Renal cortex interstitium (tissue), 11 donors: ENCODE data around the gene EEFSEC. TPM values are rescaled to one million over a fixed set of nuclear protein-coding genes. Genes with fewer than 3 reads are reported as not detected.

Source experiments
- DNase-seq, 11 donors: peaks; one replicate each; pipeline ENCODE4 v3.0.0-alpha.2; 2013; ENCODE audit warnings: low read depth in 9 of 11, low spot score in 4 of 11; ENCODE audit errors: extremely low read depth in 1 of 11
- polyA plus RNA-seq, 3 donors: library from polyadenylated mRNA; unstranded; fragments of 120-200 nt; gene quantifications; one replicate each; pipeline ENCODE4 v1.2.1, GENCODE V29; 2013; ENCODE audit not compliant: insufficient read length in 3 of 3

Gene EEFSEC
- polyA plus RNA-seq, 3 donors = 19.5 to 26.9 (median 25.5) TPM

- no peak for DNase-seq
Observed at GRCh38 chr3:128452678-128453275, 299.5 kb downstream of the EEFSEC start.

GRCh38 chr3:128453501-128454309 is 300.4 kb downstream of the EEFSEC start:
- DNase-seq = no peak

GRCh38 chr3:128454310-128454618 is 301.0 kb downstream of the EEFSEC start:
- DNase-seq = no peak

- DNase-seq = no peak
Observed at GRCh38 chr3:128455116-128455515, 301.8 kb downstream of the EEFSEC start.

GRCh38 chr3:128455786-128456748 is 302.8 kb downstream of the EEFSEC start:
- DNase-seq = no peak

GRCh38 chr3:128456776-128457715 is 303.8 kb downstream of the EEFSEC start:
- peak in 2 of 11 donors; percentile 15 to 16 for DNase-seq

- DNase-seq = no peak
Observed at GRCh38 chr3:128457937-128458336, 304.7 kb downstream of the EEFSEC start.

Other genes starting within 250 kb of the EEFSEC start
- gene KBTBD12, start 238.2 kb upstream of the EEFSEC start, polyA plus RNA-seq = 1 to 10 TPM in 2 of 3 donors, under 1 TPM in 1; 0.96 to 1.5 (median 1.0) TPM
- gene SEC61A1, start 101.0 kb upstream of the EEFSEC start, polyA plus RNA-seq = 100 to 1,000 TPM; 161 to 180 (median 172) TPM
- 10 to 100 TPM; 64.9 to 72.3 (median 70.9) TPM for gene RUVBL1, start 29.7 kb upstream of the EEFSEC start, polyA plus RNA-seq